Activated effector memory CD4-positive, alpha-beta T cell treated with Interleukin-2 at 50 U/mL for 16 hours (primary cell): ENCODE data around the gene DARS1.

ENCODE experiments used
- DNase-seq: peaks from one replicate; pipeline ENCODE4 v3.0.0-alpha.2; 2020

DARS1 gene

GRCh38 chr2:135985018-135985825 lies at the start of gene DARS1:
DARS1 (minus strand) TSS chr2:135985626; CDS start chr2:135985468, 158 bp downstream.
- DNase-seq, result peak; percentile 61

GRCh38 chr2:136034629-136035028 lies 49.2 kb upstream of the DARS1 start:
- DNase-seq, result no peak

GRCh38 chr2:136032817-136033535 lies 47.5 kb upstream of the DARS1 start:
- no peak for DNase-seq

GRCh38 chr2:136032192-136032591 lies 46.8 kb upstream of the DARS1 start:
- no peak for DNase-seq

- DNase-seq, result no peak
Observed at GRCh38 chr2:136031711-136032110, 46.3 kb upstream of the DARS1 start.

DNA sequence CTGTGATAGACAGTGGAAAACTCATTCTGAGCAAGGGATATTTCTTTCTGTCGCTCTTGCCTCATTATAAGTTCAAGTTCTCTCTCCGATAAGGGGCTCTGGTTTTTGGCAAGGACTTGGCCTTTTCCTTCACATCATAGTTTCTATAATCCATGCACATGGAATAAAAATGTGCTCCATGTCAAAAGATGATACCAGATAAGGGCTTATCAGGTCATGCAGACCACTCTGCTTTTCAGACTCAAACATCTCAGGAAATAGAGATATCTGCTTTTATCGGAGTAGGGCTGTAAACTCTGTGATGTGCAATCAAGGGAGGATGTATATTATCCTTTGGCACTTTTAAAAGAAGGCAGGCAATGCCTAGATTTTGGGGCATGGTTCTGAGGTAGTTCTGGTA lies 45.0 kb upstream of the DARS1 start:
- DNase-seq, result no peak

DNA sequence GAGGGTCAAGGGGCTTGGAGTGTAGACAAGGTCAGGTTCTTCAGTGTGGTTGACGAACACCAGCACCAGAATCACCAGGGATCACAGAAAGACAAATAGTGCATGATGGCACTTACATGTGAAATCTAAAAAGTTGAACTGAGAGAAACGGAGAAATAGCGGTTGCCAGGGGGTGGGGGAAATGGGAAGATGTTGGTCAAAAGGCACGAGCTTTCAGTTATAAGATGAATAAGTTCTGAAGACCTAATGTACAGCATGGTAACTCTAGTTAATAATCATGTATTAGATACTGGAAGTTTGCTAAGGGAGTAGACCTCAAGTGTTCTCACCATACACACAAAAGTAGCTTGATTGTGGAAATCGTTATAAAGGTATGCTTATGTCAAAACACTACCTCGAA lies 43.7 kb upstream of the DARS1 start:
- no peak for DNase-seq

GRCh38 chr2:136028001-136028400 lies 42.6 kb upstream of the DARS1 start:
- DNase-seq, result no peak

- DNase-seq, result no peak
Observed at GRCh38 chr2:136027112-136027511, 41.7 kb upstream of the DARS1 start.

GRCh38 chr2:136025057-136025973 lies 39.9 kb upstream of the DARS1 start:
- no peak for DNase-seq

DNA sequence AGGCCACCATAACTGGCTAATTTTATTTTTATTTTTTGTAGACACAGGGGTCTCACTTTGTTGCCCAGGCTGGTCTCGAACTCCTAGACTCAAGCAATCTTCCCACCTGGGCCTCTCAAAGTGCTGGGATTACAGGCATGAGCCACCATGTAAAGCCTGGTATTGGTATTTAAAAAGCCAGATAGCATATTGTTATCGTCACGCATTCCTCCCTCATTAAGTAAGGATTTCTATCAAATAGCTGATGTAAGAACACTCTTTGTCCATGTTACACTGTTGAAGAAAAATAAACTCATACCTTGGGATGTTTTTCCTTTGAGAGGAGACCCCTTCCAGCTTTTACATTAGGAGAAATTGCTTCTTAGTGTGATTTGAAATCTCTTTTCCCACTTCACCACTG lies 39.2 kb upstream of the DARS1 start:
- no peak for DNase-seq

DNA sequence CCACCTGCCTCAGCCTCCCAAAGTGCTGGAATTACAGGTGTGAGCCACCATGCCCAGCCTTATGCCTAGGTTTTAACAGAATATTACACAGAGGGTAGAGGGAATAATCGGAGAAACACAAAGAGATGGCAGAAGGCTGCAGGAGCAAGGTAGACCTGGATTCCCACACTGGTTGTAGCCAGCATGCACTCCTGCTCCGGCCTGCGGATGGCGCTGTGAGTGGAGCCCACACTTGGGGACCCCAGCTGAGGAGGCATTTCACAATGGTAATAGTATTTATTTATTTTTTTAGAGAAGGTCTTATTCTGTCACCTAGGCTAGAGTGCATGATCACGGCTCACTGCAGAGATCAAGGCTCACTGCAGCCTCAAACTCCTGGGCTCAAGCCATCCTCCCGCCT lies 38.8 kb upstream of the DARS1 start:
- no peak for DNase-seq

- DNase-seq, result no peak
Observed at GRCh38 chr2:136023416-136023815, 38.0 kb upstream of the DARS1 start.

- DNase-seq, result no peak
Observed at GRCh38 chr2:136022396-136023146, 37.1 kb upstream of the DARS1 start.

GRCh38 chr2:136021976-136022375 lies 36.5 kb upstream of the DARS1 start:
- no peak for DNase-seq

GRCh38 chr2:136021406-136021805 lies 36.0 kb upstream of the DARS1 start:
- no peak for DNase-seq

GRCh38 chr2:136020831-136021230 lies 35.4 kb upstream of the DARS1 start:
- no peak for DNase-seq

- no peak for DNase-seq
Observed at GRCh38 chr2:136019825-136020224, 34.4 kb upstream of the DARS1 start.

DNA sequence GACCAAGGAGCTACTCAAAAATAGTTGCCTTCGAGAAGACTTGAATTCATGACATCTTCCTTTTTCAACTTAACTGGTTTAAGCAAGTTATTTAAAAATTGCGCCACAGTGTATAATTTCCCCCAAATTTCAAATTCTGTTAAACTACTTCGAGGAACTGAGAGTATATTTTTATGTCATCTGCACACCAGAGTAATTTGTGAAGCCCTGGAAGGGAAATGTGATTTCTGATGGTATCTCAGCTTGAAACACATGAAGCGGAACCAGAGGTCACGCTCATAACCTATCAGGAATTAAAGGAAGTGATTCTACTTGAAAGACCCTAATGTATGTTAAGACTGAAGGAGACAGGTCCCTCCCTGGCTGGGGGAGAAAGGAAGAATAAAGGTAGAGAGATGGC lies 33.9 kb upstream of the DARS1 start:
- no peak for DNase-seq

- DNase-seq, result no peak
Observed at GRCh38 chr2:136017786-136018185, 32.4 kb upstream of the DARS1 start.

DNA sequence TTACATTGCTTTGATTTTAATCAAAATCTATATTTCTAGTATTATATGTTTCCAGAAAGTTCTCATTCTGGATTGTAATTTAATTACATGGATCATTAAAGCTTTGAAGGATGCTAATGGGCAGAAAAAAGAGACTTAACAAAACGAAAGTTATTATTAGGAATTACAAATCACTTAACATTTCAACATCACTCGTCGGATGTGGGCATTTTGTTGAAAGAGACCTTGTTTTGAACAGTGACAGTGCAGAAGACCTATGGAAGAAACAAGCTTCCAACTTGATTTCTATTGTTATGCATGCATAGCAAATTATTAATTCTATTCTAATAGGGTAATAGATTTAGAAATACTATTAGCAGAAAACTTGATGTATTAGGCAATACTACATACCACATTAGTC lies 31.4 kb upstream of the DARS1 start:
- no peak for DNase-seq

DNA sequence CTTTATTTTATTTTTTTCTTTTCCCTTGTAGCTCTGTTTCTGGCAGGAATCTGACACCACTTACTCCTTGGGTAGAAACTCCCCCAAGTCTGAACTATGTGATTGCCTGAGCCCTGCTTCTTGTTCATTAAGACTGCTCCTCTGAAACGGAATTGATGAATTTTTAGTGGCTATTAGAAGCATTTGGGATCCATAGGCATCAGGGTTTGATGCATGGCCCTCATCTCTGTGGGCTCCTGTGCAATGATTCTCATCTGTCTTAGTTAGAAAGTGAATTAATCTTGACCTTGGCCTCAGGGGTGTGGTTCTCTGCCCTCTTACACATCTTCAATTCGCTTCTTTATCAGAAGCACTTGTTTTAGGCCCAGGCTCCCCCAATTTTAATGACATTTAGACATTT lies 31.0 kb upstream of the DARS1 start:
- DNase-seq, result no peak

- no peak for DNase-seq
Observed at GRCh38 chr2:136015699-136016098, 30.3 kb upstream of the DARS1 start.
